WTC11 (cell line): Measurements from ENCODE around the gene ABLIM2.

Experiments
- ATF3 ChIP-seq: sonication (generic); formaldehyde crosslinking; conservative IDR thresholded peaks from 2 replicates; pipeline ENCODE4 v1.8.1; 2022; ENCODE audit warnings: mild to moderate bottlenecking, missing genetic modification reagents
- CREB1 ChIP-seq: sonication (generic); formaldehyde crosslinking; IDR thresholded peaks from 2 replicates; pipeline ENCODE4 v1.8.0; 2023; ENCODE audit warnings: mild to moderate bottlenecking, missing genetic modification reagents
- CTCF ChIP-seq: fragments of 200-600 bp; IDR thresholded peaks from 2 replicates; pipeline ENCODE4 v1.8.0; 2022; ENCODE audit warnings: antibody characterized with exemption
- E2F1 ChIP-seq: sonication (generic); formaldehyde crosslinking; IDR thresholded peaks from 2 replicates; pipeline ENCODE4 v1.8.0; 2022; ENCODE audit warnings: mild to moderate bottlenecking, missing genetic modification reagents
- MAX ChIP-seq: sonication (generic); formaldehyde crosslinking; IDR thresholded peaks from 2 replicates; pipeline ENCODE4 v1.8.0; 2022; ENCODE audit warnings: mild to moderate bottlenecking, missing genetic modification reagents
- NR2C2 ChIP-seq: sonication (generic); formaldehyde crosslinking; IDR thresholded peaks from 2 replicates; pipeline ENCODE4 v1.8.0; 2022; ENCODE audit warnings: mild to moderate bottlenecking, missing genetic modification reagents
- TCF7 ChIP-seq: sonication (generic); formaldehyde crosslinking; IDR thresholded peaks from 2 replicates; pipeline ENCODE4 v1.8.0; 2022; ENCODE audit warnings: mild to moderate bottlenecking, low read depth, missing genetic modification reagents, moderate library complexity
- USF1 ChIP-seq: sonication (generic); formaldehyde crosslinking; IDR thresholded peaks from 2 replicates; pipeline ENCODE4 v1.8.0; 2022; ENCODE audit warnings: mild to moderate bottlenecking, missing genetic modification reagents
- ZBTB43 ChIP-seq: sonication (generic); formaldehyde crosslinking; IDR thresholded peaks from 2 replicates; pipeline ENCODE4 v1.8.1; 2023; ENCODE audit warnings: mild to moderate bottlenecking, missing genetic modification reagents

GRCh38 chr4:7989654-7990053 is 169.0 kb downstream of the ABLIM2 start:
- TF ChIP-seq CTCF: no peak
- TF ChIP-seq ZBTB43: no peak
- no peak for TF ChIP-seq E2F1 (CRISPR knock-in tag)
- TF ChIP-seq ATF3 (CRISPR knock-in tag): no peak
- no peak for TF ChIP-seq NR2C2
- TF ChIP-seq MAX (CRISPR knock-in tag): no peak
- TF ChIP-seq USF1 (CRISPR knock-in tag): no peak
- no peak for TF ChIP-seq TCF7 (CRISPR knock-in tag)
- TF ChIP-seq CREB1 (CRISPR knock-in tag): no peak
